Endothelial cell of umbilical vein (primary cell): Measurements from ENCODE around the gene ANKRD50. TPM values are rescaled to one million over a fixed set of nuclear protein-coding genes. Genes with fewer than 3 reads are reported as not detected.

Source experiments
- BruUV-seq: library from RNA; stranded (reverse); fragments of 400-500 nt; replicated peaks from 2 replicates; lab custom pipeline; 2021; lab: Mats Ljungman, UMichigan
- CTCF ChIA-PET: fragments of 300-600, 350-600 bp; sonication (Branson Sonifier 250); formaldehyde crosslinking; loops from one replicate; lab custom pipeline; 2021; ENCODE audit warnings: antibody characterized with exemption, inconsistent platforms; lab: Charles Lee
- POLR2A ChIA-PET: fragments of 300-600, 350-600 bp; sonication (Branson Sonifier 250); formaldehyde crosslinking; loops from one replicate; lab custom pipeline; 2021; ENCODE audit warnings: antibody characterized with exemption, inconsistent platforms; lab: Charles Lee
- DNase-seq: peaks from one replicate; pipeline ENCODE4 v3.0.0-alpha.2; 2011; ENCODE audit warnings: low read depth, low spot score
- FAIRE-seq: peaks from 2 replicates; lab custom pipeline; 2011; peaks lifted over from hg19 to GRCh38; lab: Jason Lieb, UNC
- H2AFZ ChIP-seq: 2 replicates; pipeline ENCODE4 v1.6.0; 2012; ENCODE audit warnings: low read depth, low read length, control low read depth, inconsistent platforms
- H3K27ac ChIP-seq: 2 replicates; pipeline ENCODE4 v1.5.1; 2011; ENCODE audit warnings: low read depth, mild to moderate bottlenecking, control low read depth, low read length, moderate library complexity; ENCODE audit not compliant: insufficient read depth
- H3K27me3 ChIP-seq, 2 experiments: 2 replicates each; pipeline versions ENCODE4 v1.6.0 to v1.6.1; 2011; ENCODE audit warnings: low read length in 2 of 2, mixed read lengths in 1 of 2; ENCODE audit not compliant: control insufficient read depth in 2 of 2, insufficient read depth in 2 of 2
- H3K36me3 ChIP-seq, 2 experiments: 2 replicates in 1 of 2; 3 replicates in 1 of 2; pipeline ENCODE4 v1.5.1; 2011; ENCODE audit warnings: low read length in 2 of 2, mild to moderate bottlenecking in 1 of 2, moderate library complexity in 1 of 2; ENCODE audit not compliant: control insufficient read depth in 2 of 2, insufficient read depth in 2 of 2; ENCODE audit errors: extremely low read depth in 1 of 2
- H3K4me1 ChIP-seq: 3 replicates; pipeline ENCODE4 v1.5.1; 2011; ENCODE audit warnings: mild to moderate bottlenecking, low read length; ENCODE audit not compliant: control insufficient read depth, insufficient read depth; ENCODE audit errors: extremely low read depth
- H3K4me2 ChIP-seq: 2 replicates; pipeline ENCODE4 v1.6.1; 2011; ENCODE audit warnings: low read length, control low read depth, mixed read lengths; ENCODE audit not compliant: insufficient read depth
- H3K4me3 ChIP-seq, 3 experiments: fragments of 200-600 bp in 1 of 3; sonication (generic), shearing (Covaris generic) in 1 of 3; replicated peaks in 1 of 3; 2 replicates each; pipeline ENCODE4 v1.5.1; 2011 to 2016; ENCODE audit warnings: control low read depth in 3 of 3, low read length in 3 of 3, mild to moderate bottlenecking in 2 of 3, inconsistent platforms in 1 of 3, low read depth in 1 of 3, moderate library complexity in 1 of 3; ENCODE audit not compliant: insufficient read depth in 1 of 3
- H3K79me2 ChIP-seq: 2 replicates; pipeline ENCODE4 v1.6.0; 2012; ENCODE audit warnings: low read length, inconsistent platforms; ENCODE audit not compliant: control insufficient read depth, insufficient read depth
- H3K9ac ChIP-seq: replicated peaks from 2 replicates; pipeline ENCODE3; 2011; ENCODE audit warnings: low read length, control low read depth; ENCODE audit not compliant: insufficient read depth; ENCODE audit errors: extremely low read depth
- H3K9me1 ChIP-seq: replicated peaks from 3 replicates; pipeline ENCODE4 v1.6.0; 2011; ENCODE audit warnings: mild to moderate bottlenecking, low read length; ENCODE audit not compliant: control insufficient read depth, insufficient read depth; ENCODE audit errors: extremely low read depth
- H3K9me3 ChIP-seq: replicated peaks from 2 replicates; pipeline ENCODE4 v1.5.1; 2012; ENCODE audit warnings: low read length, inconsistent platforms; ENCODE audit not compliant: control insufficient read depth, insufficient read depth
- H4K20me1 ChIP-seq: replicated peaks from 2 replicates; pipeline ENCODE3; 2011; ENCODE audit warnings: mild to moderate bottlenecking, low read length; ENCODE audit not compliant: control insufficient read depth, insufficient read depth; ENCODE audit errors: extremely low read depth
- EZH2 ChIP-seq: IDR thresholded peaks from 2 replicates; pipeline ENCODE4 v1.6.1; 2012; ENCODE audit warnings: borderline replicate concordance, low read depth, mild to moderate bottlenecking, moderate library complexity, low read length, inconsistent platforms; ENCODE audit not compliant: severe bottlenecking
- FOS ChIP-seq: IDR thresholded peaks from 2 replicates; pipeline ENCODE4 v1.6.1; 2011; ENCODE audit warnings: mild to moderate bottlenecking, low read length, moderate library complexity, borderline replicate concordance; ENCODE audit not compliant: insufficient read depth
- GATA2 ChIP-seq: IDR thresholded peaks from 2 replicates; pipeline ENCODE4 v1.7.0; 2011; ENCODE audit warnings: low read depth, mild to moderate bottlenecking, moderate library complexity, mixed read lengths, low read length; ENCODE audit not compliant: insufficient read length, insufficient read depth
- JUN ChIP-seq: IDR thresholded peaks from 2 replicates; pipeline ENCODE4 v1.6.1; 2011; ENCODE audit warnings: borderline replicate concordance, low read depth; ENCODE audit not compliant: insufficient read length, insufficient read depth
- MYC ChIP-seq: IDR thresholded peaks from one replicate; pipeline ENCODE4 v1.6.1; 2011; ENCODE audit warnings: mild to moderate bottlenecking, low read depth, low read length
- POLR2A ChIP-seq: IDR thresholded peaks from 2 replicates; pipeline ENCODE4 v1.6.1; 2012; ENCODE audit warnings: low read depth, mild to moderate bottlenecking, control low read depth, low read length
- POLR2AphosphoS5 ChIP-seq: IDR thresholded peaks from 2 replicates; pipeline ENCODE4 v1.6.1; 2012; ENCODE audit warnings: low read depth, mild to moderate bottlenecking, control low read depth, low read length, moderate library complexity; ENCODE audit not compliant: insufficient read depth
- dilution Hi-C: fragments of 300-500 bp; cut with MboI; formaldehyde crosslinking; loops from one replicate; pipeline ENCODE4 v1.15.0; 2019; ENCODE audit warnings: low sequenced_read_pairs; ENCODE audit not compliant: extremely low pct_ligation_motif_present
- intact Hi-C: fragments of 100-400 bp; cut with micrococcal nuclease; formaldehyde crosslinking; loops from one replicate; pipeline ENCODE4 v1.10.0; 2022
- polyA plus RNA-seq, 4 experiments: library from polyadenylated mRNA; depleted of rRNA in 3 of 4; stranded (reverse) in 3 of 4; unstranded in 1 of 4; fragments of >200 nt; gene quantifications; 2 replicates each; pipeline versions ENCODE4 v1.2.1 to v1.2.3, GENCODE V29; 2011 to 2012; ENCODE audit warnings: missing spikeins in 1 of 4
- total RNA-seq: library from RNA; stranded (reverse); gene quantifications from 2 replicates; pipeline ENCODE4 v1.2.3, GENCODE V29; 2021
- TF ChIP-seq, protein P1 (sequence below): IDR thresholded peaks from 2 replicates; pipeline ENCODE4 v1.6.1; 2011; ENCODE audit not compliant: insufficient read depth, insufficient read length
- TF ChIP-seq, protein P2 (sequence below), 2 donors: IDR thresholded peaks; 1 replicate in 1 of 2; 2 replicates in 1 of 2; pipeline ENCODE4 v1.5.1; 2011; ENCODE audit warnings: low read length in 2 of 2, mild to moderate bottlenecking in 2 of 2, moderate library complexity in 2 of 2, control low read depth in 1 of 2, inconsistent platforms in 1 of 2, low read depth in 1 of 2; ENCODE audit not compliant: insufficient read depth in 1 of 2; ENCODE audit errors: extremely low read depth in 1 of 2

Gene ANKRD50
- total and polyA plus RNA-seq, 2 donors (not counting 3 experiments of a cell fraction or from before 2014, with no cell fraction given): 24.5 to 63.6 TPM

DNA sequence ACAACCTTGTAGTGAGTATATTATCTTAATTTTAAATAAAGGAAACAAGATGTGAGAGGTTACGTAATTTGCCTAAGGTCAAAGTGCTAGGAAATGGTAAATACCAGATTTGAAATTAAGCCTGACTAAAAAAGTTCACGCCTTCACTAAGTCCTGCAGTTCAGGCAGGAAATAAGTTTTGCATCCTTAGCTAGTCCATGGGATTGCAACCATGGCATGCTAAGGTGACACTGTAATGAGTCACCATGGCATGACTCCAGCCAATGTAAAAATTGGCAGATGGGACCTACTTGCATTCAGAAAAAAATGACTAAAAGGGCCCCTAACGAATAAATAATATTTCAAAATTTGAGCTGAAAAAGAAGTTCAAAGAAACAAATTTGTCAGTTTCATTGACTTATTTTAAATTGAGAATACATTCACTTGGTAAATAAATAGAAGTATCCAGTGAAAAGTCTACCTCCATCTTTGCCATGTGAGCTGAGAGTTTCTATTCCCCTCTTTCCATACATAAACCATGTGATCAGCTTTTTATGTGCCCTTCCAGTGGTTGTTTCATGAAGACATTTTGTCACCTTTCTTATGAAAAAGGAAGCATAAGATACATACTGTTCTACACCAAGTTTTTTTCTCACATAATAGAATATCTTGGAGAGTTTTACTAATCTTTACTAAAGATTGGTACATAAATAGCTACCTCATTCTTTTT lies 72.4 kb downstream of the ANKRD50 start:
- Histone ChIP-seq H3K27ac (peak overlapping the region; percentile 53), H3K9ac (no peak overlapping the region), H3K9me3 (no peaks in the 10 kb centered on the region), H3K79me2 (no peaks in the 10 kb centered on the region), H4K20me1 (no peaks in the 10 kb centered on the region), H3K4me3 (no peak overlapping the region), H3K4me2 (peak overlapping the region; percentile 29), H3K9me1 (no peaks in the 10 kb centered on the region), H3K27me3 (no peaks in the 10 kb centered on the region), H3K36me3 (peaks cover 0 to 1% of the 10 kb centered on the region in 2 experiments), H3K4me1 (peaks cover 47% of the 10 kb centered on the region), H2AFZ (no peak overlapping the region)
- DNase-seq: peak; percentile 86
- intact Hi-C loops (loop anchor here (1.0 to 5.0 kb wide), 4 partner anchors 206 to 308 kb away; no protein-coding TSS in a partner anchor), dilution Hi-C loops (no loop called here)
- peak; percentile 58 for TF ChIP-seq GATA2
- peak; percentile 86 for TF ChIP-seq JUN
- TF ChIP-seq POLR2AphosphoS5: peak; percentile 71
- TF ChIP-seq EZH2: no peak
- peak; percentile 97 for TF ChIP-seq FOS
- peak; percentile 36 for TF ChIP-seq POLR2A
- TF ChIP-seq, protein P1, sequence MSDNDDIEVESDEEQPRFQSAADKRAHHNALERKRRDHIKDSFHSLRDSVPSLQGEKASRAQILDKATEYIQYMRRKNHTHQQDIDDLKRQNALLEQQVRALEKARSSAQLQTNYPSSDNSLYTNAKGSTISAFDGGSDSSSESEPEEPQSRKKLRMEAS: no peak
- TF ChIP-seq, protein P2, sequence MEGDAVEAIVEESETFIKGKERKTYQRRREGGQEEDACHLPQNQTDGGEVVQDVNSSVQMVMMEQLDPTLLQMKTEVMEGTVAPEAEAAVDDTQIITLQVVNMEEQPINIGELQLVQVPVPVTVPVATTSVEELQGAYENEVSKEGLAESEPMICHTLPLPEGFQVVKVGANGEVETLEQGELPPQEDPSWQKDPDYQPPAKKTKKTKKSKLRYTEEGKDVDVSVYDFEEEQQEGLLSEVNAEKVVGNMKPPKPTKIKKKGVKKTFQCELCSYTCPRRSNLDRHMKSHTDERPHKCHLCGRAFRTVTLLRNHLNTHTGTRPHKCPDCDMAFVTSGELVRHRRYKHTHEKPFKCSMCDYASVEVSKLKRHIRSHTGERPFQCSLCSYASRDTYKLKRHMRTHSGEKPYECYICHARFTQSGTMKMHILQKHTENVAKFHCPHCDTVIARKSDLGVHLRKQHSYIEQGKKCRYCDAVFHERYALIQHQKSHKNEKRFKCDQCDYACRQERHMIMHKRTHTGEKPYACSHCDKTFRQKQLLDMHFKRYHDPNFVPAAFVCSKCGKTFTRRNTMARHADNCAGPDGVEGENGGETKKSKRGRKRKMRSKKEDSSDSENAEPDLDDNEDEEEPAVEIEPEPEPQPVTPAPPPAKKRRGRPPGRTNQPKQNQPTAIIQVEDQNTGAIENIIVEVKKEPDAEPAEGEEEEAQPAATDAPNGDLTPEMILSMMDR (IDR thresholded peaks at IDR 0.05; ENCODE audit: extremely low read depth in 1 of 2, insufficient read depth in 1 of 2, low read depth in 1 of 2, low read length in 2 of 2): no peak
- TF ChIP-seq MYC: no peak
- no TSS peak for BruUV-seq
- ChIA-PET CTCF (interaction anchor here (0.7 to 1.7 kb wide), 11 partner anchors 10 to 605 kb away, joined by 3 to 7 read pairs (median 3); no protein-coding TSS in a partner anchor), POLR2A (no interaction called here)
- peak; percentile 64 for FAIRE-seq
